ENCODE results near the gene DPPA4.

DPPA4 gene

DNA sequence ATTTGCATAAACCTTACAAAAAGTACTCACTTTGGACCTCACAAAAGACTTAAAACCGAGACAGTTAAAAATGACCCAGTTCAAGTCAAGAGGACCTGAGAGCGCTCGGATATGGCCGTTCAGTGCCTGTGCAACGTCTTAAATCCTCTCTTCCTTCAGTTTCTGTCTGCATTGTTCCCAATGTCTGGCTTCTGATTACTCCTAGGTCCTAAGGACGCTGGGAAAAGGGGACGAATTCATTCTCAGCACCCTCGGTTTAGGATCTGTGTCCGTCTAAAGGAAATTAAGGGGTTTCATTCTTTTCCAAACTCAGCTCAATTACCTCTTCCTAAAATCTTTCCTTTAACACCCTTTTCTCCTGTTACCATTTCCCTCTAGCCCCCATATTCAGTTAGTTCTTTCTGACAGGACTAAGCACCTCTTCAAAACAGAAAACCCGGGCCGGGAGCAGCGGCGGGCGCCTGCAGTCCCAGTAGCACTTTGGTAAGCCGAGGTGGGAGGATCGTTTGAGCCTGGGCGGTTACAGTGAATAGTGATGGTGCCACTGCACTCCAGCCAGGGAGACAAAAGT is 970 bp downstream of the DPPA4 start:
- no peak for DNase-seq

GRCh38 chr3:109334572-109334971 is 2.8 kb downstream of the DPPA4 start:
- DNase-seq, result no peak

DNA sequence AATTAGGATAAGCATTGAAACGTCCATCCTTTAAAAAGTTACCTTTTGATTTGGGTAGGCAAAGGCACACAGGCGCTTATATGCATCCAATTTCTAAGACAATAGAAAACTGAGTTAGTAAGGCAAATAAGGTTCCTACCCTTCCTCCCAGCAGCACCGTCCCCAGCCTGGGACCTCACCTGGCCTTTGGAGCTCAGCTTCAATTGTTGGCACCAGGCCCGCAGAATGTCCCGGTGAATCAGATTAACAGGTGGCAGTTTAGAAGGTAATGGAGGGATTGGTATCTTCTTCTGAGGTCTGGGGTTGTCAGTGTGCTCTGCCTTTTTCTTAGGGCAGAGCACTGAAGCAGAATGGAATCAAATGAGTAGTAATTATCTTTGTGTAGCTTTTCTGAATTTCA is 5.7 kb downstream of the DPPA4 start:
- DNase-seq, result no peak

- DNase-seq, result no peak
These were observed 6.9 kb downstream of the DPPA4 start for GRCh38 chr3:109330405-109330804.

GRCh38 chr3:109328202-109328601 is 9.1 kb downstream of the DPPA4 start:
- DNase-seq, result no peak

DNA sequence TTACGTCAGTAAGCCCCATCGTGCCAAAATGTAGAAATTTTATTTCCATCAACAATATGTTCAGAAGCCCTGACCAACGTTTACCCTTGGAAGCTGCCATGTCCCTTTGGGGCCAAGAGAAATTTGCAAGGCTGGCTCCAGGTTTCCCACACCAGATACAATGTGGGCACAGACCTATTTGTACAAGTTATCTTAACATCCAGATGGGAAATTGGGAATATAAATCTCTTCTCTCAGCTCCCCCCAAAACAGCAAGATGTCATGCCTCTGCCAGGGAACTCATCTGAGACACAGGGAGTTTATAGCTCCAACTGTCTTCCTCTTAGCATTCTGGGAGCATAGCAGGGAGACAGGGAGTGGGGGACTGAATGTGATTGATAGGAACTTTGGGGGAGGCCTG is 11.7 kb downstream of the DPPA4 start:
- DNase-seq, result no peak

- DNase-seq, result no peak
These were observed 12.2 kb downstream of the DPPA4 start for GRCh38 chr3:109325109-109325508.

DNA sequence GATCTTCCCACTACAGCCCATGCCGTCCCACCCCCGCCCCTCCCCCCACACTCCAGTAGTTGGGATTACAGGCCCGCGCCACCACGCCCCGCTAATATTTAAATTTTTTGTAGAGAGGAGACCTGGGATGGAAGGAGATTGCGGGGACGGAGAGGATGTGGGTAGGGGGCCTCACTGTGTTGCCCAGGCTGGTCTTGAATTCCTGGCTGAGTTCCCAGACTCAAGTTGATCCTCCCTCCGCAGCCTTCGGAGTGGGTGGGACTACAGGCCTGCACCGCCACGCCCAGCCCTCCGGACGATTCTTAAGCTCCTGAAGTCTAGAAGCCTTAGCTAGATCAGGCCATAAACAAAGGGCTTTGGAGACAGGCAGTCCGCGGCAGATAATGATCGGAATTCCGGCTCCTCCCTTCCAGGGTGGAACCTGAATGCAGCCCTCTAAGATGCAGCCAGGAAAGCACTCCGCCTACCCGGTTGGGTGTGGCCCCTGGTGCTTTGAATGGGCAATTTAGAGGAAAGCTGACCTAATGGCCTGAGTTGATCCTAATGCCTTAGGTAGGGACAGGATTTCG is 21.1 kb downstream of the DPPA4 start, which contains the start of gene DPPA2:
DPPA2 (minus strand) TSS at position 356 of the 569 bp plus-strand sequence. CDS start 1,975 bp downstream, outside the sequence.
- no peak for DNase-seq

GRCh38 chr3:109313061-109313460 is 24.3 kb downstream of the DPPA4 start:
- no peak for DNase-seq

- DNase-seq, result no peak
These were observed 39.9 kb downstream of the DPPA4 start for GRCh38 chr3:109297496-109297895.

GRCh38 chr3:109284071-109284470 is 53.3 kb downstream of the DPPA4 start:
- DNase-seq, result no peak

GRCh38 chr3:109278546-109278945 is 58.8 kb downstream of the DPPA4 start:
- no peak for DNase-seq

- no peak for DNase-seq
These were observed 59.2 kb downstream of the DPPA4 start for GRCh38 chr3:109278141-109278540.
